ENCODE data around the gene MRPL14.

MRPL14 gene

GRCh38 chr6:44072452-44072958, 54.7 kb downstream of the MRPL14 start:
- no peak for TF ChIP-seq ZFX (IDR thresholded peaks at IDR 0.05; ENCODE audit: borderline replicate concordance)
- no peak for TF ChIP-seq CTCF (IDR thresholded peaks at IDR 0.05)
- H3K27ac ChIP-seq = no peak overlapping the region

GRCh38 chr6:44071670-44072451, 55.4 kb downstream of the MRPL14 start:
- H3K27ac ChIP-seq = no peak overlapping the region
- TF ChIP-seq CTCF (IDR thresholded peaks at IDR 0.05) = no peak
- no peak for TF ChIP-seq ZFX (IDR thresholded peaks at IDR 0.05; ENCODE audit: borderline replicate concordance)

- H3K27ac ChIP-seq = peak overlapping the region; percentile 64
- no peak for TF ChIP-seq CTCF (IDR thresholded peaks at IDR 0.05)
- no peak for TF ChIP-seq ZFX (IDR thresholded peaks at IDR 0.05; ENCODE audit: borderline replicate concordance)
Observed at GRCh38 chr6:44068607-44069296, 58.5 kb downstream of the MRPL14 start.

- TF ChIP-seq ZFX (IDR thresholded peaks at IDR 0.05; ENCODE audit: borderline replicate concordance) = no peak
- TF ChIP-seq CTCF (IDR thresholded peaks at IDR 0.05) = no peak
- no peak overlapping the region for H3K27ac ChIP-seq
Observed at GRCh38 chr6:44067173-44068139, 59.8 kb downstream of the MRPL14 start.

GRCh38 chr6:44066394-44067172, 60.7 kb downstream of the MRPL14 start:
- no peak overlapping the region for H3K27ac ChIP-seq
- no peak for TF ChIP-seq CTCF (IDR thresholded peaks at IDR 0.05)
- no peak for TF ChIP-seq ZFX (IDR thresholded peaks at IDR 0.05; ENCODE audit: borderline replicate concordance)

GRCh38 chr6:44065443-44066140, 61.7 kb downstream of the MRPL14 start:
- TF ChIP-seq ZFX (IDR thresholded peaks at IDR 0.05; ENCODE audit: borderline replicate concordance) = no peak
- no peak for TF ChIP-seq CTCF (IDR thresholded peaks at IDR 0.05)
- H3K27ac ChIP-seq = no peak overlapping the region
